Measurements from ENCODE around the gene ANG.
"Not testable (repeated sequence)": the region's sequence is repeated elsewhere in the genome, so short reads cannot be mapped to it uniquely, and the experiment has no call there.

ANG gene

DNA sequence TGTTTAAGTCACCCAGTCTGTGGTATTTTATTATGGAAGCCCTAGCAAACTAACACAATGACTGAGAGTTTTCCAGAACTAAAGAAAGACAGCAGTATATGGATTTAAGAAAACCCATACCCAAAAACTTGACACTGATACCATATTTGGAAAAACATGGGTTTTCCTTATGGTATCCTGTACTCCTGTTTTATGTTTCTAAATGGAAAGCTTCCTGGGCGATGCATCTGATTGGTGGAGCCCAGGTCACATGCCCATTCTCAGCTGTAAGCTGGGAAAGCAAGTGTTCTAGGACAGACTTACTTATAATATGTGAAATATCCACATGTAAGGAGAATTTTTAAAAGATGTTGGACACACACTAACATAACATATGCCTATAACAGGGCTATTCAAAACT, 8.7 kb upstream of the ANG start:
- DNase-seq = no peak

DNA sequence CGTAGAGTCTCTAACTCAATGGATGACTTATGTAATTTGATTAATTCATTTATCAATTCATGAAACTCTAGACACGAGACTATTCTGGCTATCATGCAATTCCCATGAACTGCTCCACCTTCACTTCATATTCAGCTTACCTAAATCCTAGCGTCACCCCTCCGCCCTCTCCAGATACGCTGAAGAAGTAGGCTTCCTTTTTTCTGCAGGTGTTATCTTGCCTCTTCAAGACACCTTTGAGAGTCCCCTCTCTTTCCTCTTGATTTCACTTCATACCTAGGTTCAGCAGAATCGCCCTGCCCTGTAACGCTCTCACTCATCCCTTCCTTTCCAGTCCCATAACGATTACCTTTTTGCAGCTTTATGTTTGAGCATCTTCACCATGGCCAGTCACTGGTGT, 8.2 kb upstream of the ANG start:
- DNase-seq = no peak

DNA sequence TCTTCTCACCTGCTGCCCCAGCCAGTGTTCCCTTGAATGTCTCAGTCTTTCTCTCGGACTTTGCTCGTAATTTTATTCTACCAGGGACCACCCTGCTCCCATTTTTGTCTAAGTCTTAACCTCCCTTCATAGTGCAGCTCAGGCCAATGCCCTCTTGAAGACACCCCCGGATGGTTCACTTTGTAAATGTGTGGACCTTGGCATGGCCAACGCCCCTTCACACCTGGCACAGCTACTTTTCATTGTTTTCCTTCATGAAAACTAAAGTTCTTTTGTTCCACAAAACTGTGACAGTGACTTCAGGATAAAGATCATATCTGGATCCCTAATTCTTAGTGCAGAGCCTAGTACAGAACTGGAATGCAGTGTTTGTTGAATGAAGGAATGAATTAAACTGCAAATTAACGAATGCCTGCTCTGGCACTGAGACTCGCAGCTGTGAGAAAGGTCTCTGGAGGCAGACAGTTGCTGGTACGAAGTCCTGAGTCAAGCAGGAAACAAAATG, 7.7 kb upstream of the ANG start:
- DNase-seq = no peak

DNA sequence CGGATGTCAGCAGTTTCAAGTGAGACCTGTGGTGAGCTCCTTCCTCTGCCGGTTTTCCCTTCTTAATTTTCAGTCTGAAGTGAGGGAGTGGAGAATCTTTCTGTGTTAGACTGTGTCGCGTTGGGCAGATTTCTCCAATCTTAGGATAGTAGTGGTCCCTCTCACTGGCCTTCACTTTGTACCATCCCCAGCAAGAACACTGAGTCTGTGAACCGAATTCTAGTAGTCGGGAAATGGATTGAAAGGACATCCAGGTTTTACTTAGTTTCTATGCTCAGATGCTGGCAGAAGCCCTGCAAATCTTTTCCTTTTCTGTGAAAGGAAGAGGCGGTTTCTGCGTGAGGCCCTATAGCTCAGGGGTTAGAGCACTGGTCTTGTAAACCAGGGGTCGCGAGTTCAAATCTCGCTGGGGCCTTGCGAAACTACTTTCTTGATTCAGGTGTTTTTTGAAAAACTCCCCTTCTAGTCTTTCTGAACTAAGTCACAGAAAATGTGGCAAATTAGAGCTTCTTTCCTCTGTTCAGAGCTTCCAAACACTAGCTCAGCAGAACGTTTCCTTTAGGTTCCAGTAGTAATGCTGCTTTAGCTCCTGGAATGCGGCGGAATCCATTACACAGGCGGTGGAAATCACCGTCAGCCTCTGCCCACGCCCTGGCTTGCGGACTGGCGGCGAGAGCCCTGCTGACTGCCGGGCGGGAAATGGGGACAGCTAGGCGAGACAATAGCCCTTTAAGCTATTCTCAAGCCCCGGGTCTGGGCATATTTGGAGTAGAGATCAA, 7.0 kb upstream of the ANG start:
- DNase-seq = no peak

DNA sequence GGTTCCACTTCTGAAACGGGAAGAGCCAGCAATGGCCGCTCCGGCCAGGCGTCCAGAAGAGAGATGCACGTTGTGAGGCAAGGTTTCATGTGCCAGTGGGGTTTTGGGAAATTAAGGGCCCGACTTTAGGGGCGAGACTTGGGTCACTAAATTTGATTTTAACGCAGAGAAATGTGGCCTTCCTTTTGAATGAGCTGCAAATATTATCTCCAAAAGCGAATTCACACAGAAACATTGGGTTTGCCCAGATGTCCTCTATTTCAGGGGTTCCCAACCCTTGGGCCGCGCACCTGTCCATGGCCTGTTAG, 6.5 kb upstream of the ANG start:
- no peak for DNase-seq

DNA sequence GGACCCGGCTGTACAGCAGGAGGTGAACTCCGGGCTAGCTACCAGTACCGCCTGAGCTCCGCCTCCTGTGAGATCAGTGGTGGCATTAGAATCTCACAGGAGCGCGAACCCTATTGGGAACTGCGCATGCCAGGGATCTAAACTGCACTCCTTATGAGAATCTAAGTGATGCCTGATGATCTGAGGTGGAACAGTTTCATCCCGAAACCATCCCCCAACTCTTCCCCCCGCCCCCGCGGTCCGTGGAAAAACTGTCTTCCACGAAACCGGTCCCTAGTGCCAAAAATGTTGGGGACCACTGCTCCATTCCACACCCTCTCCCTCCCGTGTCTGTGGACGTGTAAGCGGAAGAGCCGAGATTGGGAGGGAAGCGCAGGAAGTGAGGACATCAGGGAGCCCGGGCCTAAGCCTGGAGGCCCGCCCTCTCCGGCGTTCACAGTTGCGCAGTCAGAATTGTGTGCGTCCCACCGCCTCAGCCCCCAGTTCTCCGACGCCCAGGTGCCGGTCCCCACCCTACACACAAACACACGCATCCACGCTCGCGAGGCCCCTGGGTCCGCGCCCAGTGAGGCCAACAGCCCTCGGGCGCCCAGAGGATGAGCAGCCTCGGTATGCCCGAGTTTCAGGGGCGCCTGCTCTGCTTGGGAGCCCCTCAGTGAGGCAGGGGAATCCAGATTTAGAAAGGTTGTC, 6.0 kb upstream of the ANG start:
- DNase-seq = peak; percentile 19

DNA sequence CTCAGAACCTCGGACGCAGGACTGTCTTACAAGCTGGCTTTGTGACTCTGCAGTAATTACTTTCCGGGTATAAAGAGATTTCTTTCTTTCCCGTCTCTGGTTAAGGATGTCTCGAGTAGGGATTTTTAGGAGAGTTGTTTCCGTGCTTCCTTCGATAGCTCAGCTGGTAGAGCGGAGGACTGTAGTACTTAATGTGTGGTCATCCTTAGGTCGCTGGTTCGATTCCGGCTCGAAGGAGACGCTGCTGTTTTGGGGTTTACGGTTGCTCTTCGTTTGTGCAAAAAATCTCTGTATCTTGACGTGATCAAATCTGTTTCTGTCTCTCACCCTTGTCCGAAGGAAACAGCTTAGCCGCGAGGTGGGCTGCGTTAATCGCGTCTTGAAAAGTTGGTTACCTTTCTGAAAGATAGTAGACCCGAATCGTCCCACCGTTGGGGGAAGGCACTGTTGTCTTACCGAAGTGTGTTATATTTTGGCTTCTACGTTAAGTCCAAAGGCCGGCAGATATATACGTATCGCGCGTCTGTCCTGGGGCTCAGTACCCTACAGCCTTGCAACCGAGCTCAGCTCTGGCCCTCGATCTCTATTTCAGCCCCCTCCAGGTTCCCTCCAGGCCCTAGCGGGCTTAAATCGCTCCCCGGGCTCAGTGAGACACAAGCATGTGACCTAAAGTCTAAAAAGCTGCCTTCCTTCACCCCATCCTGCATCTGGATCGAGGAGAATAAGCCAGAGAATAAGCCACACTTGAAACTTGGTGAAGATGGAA, 5.3 kb upstream of the ANG start:
- no peak for DNase-seq

DNA sequence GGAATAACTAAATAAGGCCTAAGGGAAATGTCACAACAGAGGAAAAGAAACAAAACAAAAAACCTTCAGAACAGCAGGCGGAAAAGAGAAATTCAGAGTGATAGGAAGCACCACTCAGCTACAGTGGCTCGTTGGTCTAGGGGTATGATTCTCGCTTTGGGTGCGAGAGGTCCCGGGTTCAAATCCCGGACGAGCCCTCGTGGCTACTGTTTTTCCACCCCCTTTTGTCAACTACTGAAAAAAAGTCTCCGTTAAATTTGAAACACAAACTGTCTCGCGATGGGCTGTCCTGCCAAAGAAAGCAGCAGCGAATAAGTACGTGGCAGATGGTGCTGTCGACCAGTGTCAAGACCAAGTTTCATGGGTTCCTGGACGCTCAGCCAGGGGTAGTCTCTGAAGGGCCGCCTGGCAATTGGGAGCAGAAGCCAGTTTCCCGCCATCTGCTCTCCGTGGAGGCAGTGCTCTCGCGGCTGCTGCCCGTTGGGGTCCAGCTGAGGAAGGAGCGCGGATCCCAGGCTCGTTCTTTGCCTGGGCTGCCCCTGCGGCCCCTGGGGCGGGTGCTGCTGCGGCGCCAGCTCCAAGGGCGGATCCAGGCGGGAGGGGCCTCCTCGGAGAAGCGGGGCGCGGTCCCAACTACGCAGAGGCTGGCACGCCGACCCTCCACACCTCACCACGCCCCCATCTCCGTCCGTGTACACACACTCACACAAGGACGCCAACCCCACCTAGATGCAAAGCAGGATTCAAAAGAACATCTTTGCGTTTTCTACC, 4.5 kb upstream of the ANG start, which contains the start of gene RNASE4:
Gene RNASE4, plus strand, starts transcription at position 670 of the 771 bp plus-strand sequence. CDS start 14,812 bp downstream, outside the sequence.
- DNase-seq = no peak

DNA sequence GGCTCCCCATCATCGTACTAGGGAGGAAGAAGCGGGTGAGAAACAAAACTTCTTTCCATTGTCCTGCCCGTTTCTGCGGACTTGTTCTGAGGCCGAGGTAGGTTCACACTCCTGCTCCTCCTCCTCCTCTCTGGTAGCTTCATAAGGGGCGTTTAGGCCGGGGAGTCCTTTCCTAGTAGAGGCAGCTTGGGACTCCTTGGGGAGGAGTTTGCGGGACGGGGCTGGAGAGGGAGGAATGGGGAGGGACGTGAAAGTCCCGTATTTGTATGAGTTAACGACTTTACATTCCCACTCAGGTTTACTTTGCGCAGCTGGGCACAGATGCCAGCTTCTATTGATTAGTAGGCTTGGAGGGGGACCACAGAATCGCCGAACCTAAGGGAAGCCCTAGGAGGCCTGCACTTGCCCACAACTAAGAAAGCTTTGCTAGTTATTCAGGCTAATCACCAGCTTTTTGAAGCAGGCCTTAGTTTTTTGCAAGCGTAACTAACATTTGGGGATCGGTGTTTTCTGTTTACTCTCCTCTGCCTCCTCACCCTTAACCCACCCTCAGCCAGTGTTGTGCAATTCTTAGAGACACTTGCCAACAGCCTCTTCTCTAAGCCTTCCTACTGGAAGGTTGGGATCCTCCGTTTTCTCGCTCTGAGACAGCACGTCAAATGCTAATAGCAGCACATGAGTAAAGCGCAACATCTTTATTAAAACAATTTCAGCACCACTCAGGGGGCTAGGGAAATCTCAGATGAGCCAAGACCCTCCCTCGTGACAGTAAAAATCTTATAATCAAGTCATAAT, 3.7 kb upstream of the ANG start:
- no peak for DNase-seq

DNA sequence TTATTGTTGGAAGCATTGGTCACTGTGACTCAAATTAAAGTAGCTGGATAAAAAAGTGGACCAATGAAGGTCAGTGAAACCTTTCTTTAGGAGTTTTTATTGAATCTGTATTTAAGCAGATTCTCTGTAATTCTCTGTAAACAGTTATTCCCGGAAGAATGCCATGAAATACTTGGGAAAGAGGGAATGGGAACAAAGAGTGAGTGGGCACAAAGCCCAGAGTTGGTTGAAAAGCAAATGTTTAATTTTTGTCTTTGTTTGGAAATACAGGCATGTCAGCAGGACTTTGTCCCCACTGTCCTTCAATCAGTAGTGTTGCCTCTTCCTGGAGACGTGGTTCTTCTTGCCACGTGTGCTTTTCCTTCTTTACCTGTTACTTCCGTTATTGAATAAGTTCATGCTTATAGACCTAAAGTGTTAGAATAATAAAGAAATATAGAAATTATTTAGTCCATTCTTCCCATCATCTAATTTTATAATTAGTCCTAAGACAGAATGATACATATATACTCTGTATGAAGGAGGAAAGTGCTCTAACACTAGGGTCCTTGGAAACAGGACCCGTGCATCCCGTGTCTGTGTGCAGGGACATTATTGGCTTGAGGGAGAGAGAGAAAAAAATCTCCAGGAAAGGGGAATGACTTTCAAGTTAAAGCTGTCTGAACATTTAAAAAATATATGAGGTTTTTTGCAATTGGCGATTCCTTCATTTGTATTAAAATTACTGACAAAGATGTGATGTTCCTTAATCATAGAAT, 2.0 kb upstream of the ANG start:
- DNase-seq = no peak

DNA sequence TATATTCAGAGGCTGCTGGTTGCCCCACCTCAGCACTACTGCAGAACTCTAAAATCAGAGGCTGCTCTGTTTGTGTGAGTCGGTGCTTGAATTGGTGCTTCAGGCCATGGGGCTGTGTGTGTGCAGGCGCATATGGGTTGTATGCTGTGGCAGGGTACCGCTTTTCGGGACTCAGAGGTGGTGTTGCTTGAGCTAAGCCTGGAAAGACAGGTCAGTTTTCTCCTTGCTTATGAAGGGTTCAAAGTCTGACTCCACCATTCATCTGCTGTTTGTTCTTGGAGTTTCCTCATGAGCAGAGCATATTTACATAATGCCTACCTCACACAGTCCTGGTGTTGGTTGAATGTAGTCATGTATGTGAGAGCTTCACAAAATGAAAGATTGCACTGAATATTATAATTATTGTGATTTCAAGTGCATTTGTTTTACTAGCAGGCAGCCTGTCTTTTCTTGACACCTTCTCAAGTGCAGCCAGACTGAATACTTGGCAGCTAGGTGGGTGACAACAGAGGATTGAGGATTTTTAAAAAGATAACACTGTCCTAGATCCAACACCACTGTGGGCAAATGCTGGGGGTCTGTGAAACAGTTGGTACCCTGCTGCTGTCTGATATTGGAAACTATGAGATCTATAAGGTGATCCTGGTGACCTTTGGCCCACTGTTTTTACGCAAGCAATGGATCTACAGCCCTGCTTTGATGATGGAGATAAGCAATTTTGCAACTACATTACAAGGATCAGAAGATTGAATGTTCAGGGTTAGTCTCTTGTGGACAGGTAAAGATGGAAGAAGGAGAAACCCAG, 1.0 kb upstream of the ANG start:
- no peak for DNase-seq

DNA sequence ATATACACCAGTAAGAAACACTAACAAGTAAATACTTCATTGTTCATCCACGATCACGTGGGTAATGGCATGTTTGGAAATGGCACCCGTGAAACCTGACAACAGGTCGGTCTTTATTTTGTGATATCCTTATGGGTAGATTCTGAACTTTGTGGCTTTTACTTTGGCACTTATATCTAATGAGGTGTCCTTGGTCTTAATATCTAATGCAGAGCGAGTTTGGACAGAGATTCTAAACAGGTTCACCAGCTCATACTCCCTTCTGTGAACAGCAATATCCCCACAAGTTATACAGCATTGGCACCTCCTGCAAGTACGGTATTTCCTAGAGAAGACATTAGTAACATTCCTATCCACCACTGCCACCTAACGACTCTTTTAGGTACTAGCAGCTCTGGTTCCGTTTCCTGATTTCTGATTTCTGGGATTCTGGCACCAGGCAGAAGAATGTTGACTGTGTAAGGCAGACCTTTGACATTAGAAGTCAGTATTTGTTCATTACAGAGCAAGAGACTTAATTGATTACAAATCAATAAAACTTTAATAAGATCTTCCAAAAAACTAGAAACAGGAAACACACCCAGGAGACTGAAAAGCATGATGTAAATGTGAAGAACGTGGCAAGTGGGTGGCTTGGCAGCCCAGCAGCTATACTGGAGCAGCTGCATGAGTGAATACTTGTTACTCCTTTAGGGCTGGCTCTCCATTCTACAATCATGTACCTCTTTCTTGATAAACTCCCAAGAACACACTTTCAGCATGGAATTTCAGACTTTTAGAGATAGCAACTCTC, 2.5 kb downstream of the ANG start:
- DNase-seq = no peak

DNA sequence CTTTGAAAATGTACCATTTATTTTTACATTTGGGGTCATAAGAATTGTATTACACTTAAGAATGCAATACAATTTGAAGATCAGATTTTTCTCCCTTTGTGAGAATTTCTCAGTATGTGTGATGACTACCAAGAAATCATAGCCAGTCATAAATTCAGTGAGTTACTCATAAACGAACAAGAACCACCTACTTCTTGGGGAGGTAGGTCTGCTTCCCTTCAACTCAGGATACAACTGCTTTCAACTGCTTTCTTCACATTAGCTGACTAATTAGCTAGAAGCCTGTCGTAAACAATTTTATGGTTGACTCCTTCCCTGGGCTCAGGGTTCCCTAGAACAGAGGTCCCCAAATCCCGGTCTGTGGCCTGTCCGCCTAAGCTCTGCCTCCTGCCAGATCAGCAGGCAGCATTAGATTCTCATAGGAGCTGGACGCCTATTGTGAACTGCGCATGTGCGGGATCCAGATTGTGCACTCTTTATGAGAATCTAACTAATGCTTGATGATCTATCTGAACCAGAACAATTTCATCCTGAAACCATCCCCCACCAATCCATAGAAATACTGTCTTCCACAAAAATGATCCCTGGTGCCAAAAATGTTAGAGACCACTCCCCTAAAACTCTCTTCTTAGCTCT, 3.7 kb downstream of the ANG start:
- no peak for DNase-seq

DNA sequence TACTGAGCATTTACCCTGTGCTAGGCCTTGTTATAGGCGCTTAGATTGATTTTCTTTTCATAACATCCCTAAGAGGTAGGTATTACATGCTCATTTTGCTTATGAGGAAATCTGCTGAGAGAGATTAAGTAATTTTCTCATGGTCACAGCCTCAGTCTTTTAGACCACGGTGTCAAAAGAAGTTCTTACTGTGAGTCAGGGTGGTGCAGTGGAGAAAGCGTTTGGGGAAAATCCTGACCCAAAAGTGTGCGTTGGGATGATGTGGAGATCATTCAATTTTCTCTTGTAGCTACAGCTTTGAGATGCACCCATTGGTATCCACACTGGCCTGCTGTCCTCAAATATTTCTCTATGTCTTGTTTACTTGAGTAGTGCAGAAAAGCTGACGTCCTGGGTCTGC, 8.2 kb downstream of the ANG start:
- no peak for DNase-seq

DNA sequence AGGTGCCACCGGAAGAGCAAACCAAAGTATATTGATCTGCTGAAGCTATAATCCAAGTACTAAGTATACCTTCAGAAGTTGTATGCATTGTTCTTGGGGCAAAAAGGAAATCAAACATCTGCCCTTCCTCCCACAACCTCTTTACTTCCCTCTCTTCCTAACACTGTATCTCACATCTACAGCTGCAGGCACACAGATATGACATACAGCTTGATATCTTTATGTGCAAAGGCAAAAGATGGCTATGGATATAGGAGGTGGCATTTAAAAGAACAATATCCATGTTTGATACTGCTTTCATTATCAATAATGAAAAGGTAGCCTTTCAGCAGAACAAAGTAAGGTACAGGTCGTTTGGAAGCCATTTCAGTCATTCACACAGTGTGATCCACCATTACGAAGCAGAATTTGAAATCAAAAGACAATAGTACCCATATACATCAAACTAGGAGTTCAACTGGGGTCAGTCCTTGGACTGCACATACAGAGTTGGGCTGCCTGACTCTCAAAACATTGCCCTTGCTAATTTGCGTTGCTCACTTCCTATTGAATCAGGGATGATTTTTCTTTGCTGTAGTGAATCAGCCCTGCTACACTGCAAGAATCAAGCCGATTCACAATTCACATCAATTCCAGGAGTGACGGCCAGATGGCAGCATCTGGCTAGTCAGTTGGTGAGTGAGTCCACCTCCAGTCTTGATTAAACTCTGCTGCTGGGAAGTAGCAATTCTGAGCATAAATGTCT, 8.9 kb downstream of the ANG start:
- no peak for DNase-seq

DNA sequence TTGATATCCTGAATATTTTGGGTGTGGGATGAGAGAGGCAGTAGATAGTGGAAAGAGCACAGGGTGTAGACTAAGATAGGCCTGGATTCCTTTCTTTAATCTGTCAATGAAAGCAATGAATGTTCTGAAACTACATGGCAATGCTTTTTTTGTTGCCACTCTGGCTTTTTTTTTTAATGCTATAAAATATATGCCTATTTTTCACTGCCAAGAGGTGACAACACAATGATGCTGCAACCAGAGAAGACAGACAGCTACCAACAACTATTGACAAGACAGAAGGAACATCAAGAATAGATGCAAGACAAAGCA, 9.4 kb downstream of the ANG start:
- no peak for DNase-seq

DNA sequence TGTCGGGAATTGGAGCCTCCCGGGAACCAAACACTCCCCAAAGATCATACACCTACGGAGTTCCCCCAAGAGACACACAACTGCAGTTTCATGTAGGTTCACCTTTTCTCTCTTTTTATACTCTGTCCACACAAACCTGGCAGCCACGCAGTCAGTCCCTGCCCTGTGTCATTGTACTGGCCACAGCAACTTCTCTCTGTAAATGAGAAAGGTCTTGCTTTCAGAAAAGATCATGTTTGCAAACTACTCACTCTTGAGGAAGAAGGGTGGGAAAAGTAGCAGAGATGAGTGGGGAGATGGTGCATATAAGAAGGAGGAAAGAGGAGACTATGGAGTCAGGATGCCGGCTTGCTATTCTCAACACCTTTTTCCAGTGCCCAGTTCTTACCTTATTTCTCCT, 10.4 kb downstream of the ANG start:
- no peak for DNase-seq

DNA sequence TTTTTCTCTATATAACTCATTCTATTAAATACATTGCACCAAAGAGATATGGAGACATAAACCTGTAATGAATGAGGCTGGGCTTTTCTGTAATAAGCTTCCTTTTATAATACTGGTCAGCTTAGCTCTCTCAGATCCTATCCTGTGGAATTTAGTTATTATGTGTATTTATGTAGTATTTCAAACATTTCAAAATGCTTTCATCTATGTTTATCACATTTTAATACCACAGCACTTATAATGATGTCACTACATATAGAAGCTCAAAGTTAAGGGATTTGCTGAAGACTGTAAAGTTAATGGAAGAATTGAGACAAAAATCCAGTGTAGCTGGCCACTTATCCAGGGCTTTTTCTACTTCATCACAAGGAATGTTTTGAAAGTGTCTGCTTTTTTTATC, 11.4 kb downstream of the ANG start:
- DNase-seq = no peak

DNA sequence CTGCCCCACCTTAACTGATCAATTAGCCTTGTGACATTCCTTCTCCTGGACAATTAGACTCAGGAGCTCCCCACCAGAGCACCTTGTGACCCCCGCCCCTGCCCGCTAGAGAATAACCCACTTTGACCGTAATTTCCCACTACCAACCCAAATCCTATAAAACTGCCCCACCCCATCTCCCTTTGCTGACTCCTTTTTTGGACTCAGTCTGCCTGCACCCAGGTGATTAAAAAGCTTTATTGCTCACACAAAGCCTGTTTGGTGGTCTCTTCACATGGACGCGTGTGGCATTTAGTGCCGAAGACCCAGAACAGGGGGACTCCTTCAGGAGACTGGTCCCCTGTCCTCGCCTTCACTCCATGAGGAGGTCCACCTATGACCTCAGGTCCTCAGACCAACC, 12.4 kb downstream of the ANG start:
- DNase-seq = not testable (repeated sequence)

Measured in NCI-H510A (cell line).